Liver (tissue), 9 donors: ENCODE data around the gene FGFBP1. TPM values are rescaled to one million over a fixed set of nuclear protein-coding genes. Genes with fewer than 3 reads are reported as not detected.

ENCODE experiments used
- DNase-seq: peaks from one replicate; pipeline ENCODE4 v3.0.0-alpha.2; 2017; ENCODE audit warnings: low spot score
- H3K27ac ChIP-seq, 2 donors: one replicate each; pipeline ENCODE4 v1.7.0; 2013; ENCODE audit warnings: inconsistent platforms in 2 of 2, low read length in 2 of 2, control low read depth in 1 of 2, low read depth in 1 of 2, mild to moderate bottlenecking in 1 of 2
- H3K27me3 ChIP-seq, 4 donors: one replicate each; pipeline versions ENCODE4 v1.6.1 to v1.7.0; 2013; ENCODE audit warnings: low read length in 3 of 4, inconsistent platforms in 1 of 4, mild to moderate bottlenecking in 1 of 4, moderate library complexity in 1 of 4; ENCODE audit not compliant: control insufficient read depth in 4 of 4, insufficient read depth in 4 of 4
- H3K36me3 ChIP-seq, 4 donors: one replicate each; pipeline versions ENCODE4 v1.6.1 to v1.7.0; 2013; ENCODE audit warnings: low read length in 3 of 4, mild to moderate bottlenecking in 3 of 4, low read depth in 1 of 4, moderate library complexity in 1 of 4; ENCODE audit not compliant: control insufficient read depth in 4 of 4, insufficient read depth in 3 of 4
- H3K4me1 ChIP-seq, 4 donors: one replicate each; pipeline versions ENCODE4 v1.6.1 to v1.7.0; 2013; ENCODE audit warnings: low read length in 3 of 4, mild to moderate bottlenecking in 3 of 4, moderate library complexity in 1 of 4; ENCODE audit not compliant: control insufficient read depth in 4 of 4, insufficient read depth in 4 of 4
- H3K4me3 ChIP-seq, 3 donors: one replicate each; pipeline versions ENCODE4 v1.6.1 to v1.7.0; 2013; ENCODE audit warnings: low read length in 3 of 3, control low read depth in 1 of 3, low read depth in 1 of 3, mild to moderate bottlenecking in 1 of 3
- H3K9ac ChIP-seq, 2 donors: one replicate each; pipeline ENCODE4 v1.7.0; 2013; ENCODE audit warnings: low read length in 2 of 2, mild to moderate bottlenecking in 2 of 2, moderate library complexity in 2 of 2, control low read depth in 1 of 2, low read depth in 1 of 2
- H3K9me3 ChIP-seq, 4 donors: one replicate each; pipeline versions ENCODE4 v1.6.1 to v1.7.0; 2013; ENCODE audit warnings: low read length in 3 of 4; ENCODE audit not compliant: control insufficient read depth in 4 of 4
- ATF3 ChIP-seq: IDR thresholded peaks from 2 replicates; pipeline ENCODE4 v1.6.1; 2016; ENCODE audit warnings: antibody characterized with exemption
- EGR1 ChIP-seq, 2 donors: IDR thresholded peaks; 2 replicates each; pipeline ENCODE4 v1.6.1; 2016 to 2018; ENCODE audit warnings: antibody characterized with exemption in 2 of 2, low read depth in 2 of 2
- FOXA1 ChIP-seq: IDR thresholded peaks from 2 replicates; pipeline ENCODE4 v1.6.1; 2016; ENCODE audit warnings: antibody characterized with exemption
- FOXA2 ChIP-seq: IDR thresholded peaks from 2 replicates; pipeline ENCODE4 v1.6.1; 2016; ENCODE audit warnings: antibody characterized with exemption
- GABPA ChIP-seq, 2 donors: IDR thresholded peaks in 1 of 2; conservative IDR thresholded peaks in 1 of 2; 2 replicates each; pipeline ENCODE4 v1.6.1; 2016; ENCODE audit warnings: antibody characterized with exemption in 2 of 2, mild to moderate bottlenecking in 1 of 2, moderate library complexity in 1 of 2
- HNF4A ChIP-seq, 2 donors: conservative IDR thresholded peaks; 2 replicates each; pipeline ENCODE4 v1.6.1; 2016; ENCODE audit warnings: antibody characterized with exemption in 2 of 2, mild to moderate bottlenecking in 2 of 2
- HNF4G ChIP-seq: IDR thresholded peaks from 2 replicates; pipeline ENCODE4 v1.6.1; 2016; ENCODE audit warnings: antibody characterized with exemption
- JUND ChIP-seq, 2 donors: IDR thresholded peaks; 2 replicates each; pipeline ENCODE4 v1.6.1; 2016; ENCODE audit warnings: antibody characterized with exemption in 2 of 2
- MAX ChIP-seq: IDR thresholded peaks from 2 replicates; pipeline ENCODE4 v1.6.1; 2016; ENCODE audit warnings: antibody characterized with exemption
- NR2F2 ChIP-seq: IDR thresholded peaks from 2 replicates; pipeline ENCODE4 v1.6.1; 2016; ENCODE audit warnings: antibody characterized with exemption
- RAD21 ChIP-seq, 2 donors: IDR thresholded peaks; 2 replicates each; pipeline ENCODE4 v1.6.1; 2016; ENCODE audit warnings: antibody characterized with exemption in 2 of 2, mild to moderate bottlenecking in 2 of 2
- RXRA ChIP-seq, 2 donors: IDR thresholded peaks; 2 replicates each; pipeline ENCODE4 v1.6.1; 2017 to 2018; ENCODE audit warnings: antibody characterized with exemption in 2 of 2, mild to moderate bottlenecking in 1 of 2
- SP1 ChIP-seq: IDR thresholded peaks from 2 replicates; pipeline ENCODE4 v1.6.1; 2018; ENCODE audit warnings: antibody characterized with exemption, mild to moderate bottlenecking
- TAF1 ChIP-seq: conservative IDR thresholded peaks from 2 replicates; pipeline ENCODE4 v1.6.1; 2016; ENCODE audit warnings: antibody characterized with exemption, mild to moderate bottlenecking
- YY1 ChIP-seq: IDR thresholded peaks from 2 replicates; pipeline ENCODE4 v1.6.1; 2016; ENCODE audit warnings: antibody characterized with exemption, mild to moderate bottlenecking
- ZBTB33 ChIP-seq: IDR thresholded peaks from 2 replicates; pipeline ENCODE4 v1.6.1; 2016; ENCODE audit warnings: antibody characterized with exemption
- WGBS: extraction: QIAGEN DNeasy Blood & Tissue Kit; methylation state at CpG from one replicate; pipeline ENCODE4 v1.1.7; 2013; 5-methylcytosine and 5-hydroxymethylcytosine counted together
- polyA plus RNA-seq, 2 donors: library from polyadenylated mRNA; stranded (reverse) in 1 of 2; unstranded in 1 of 2; fragments of 200-250 nt in 1 of 2; fragments of >200 nt in 1 of 2; fragmentation: Nextera tagmentation in 1 of 2; extraction: Ambion mirVana in 1 of 2; gene quantifications; one replicate each; pipeline versions ENCODE4 v1.2.1 to v1.2.3, GENCODE V29; 2013 to 2015
- total RNA-seq, 2 donors: library from RNA; depleted of rRNA; stranded (reverse); fragments of >200 nt; gene quantifications; one replicate each; pipeline ENCODE4 v1.2.3, GENCODE V29; 2014
- TF ChIP-seq, protein P1 (sequence below): IDR thresholded peaks from 2 replicates; pipeline ENCODE4 v1.6.1; 2016; ENCODE audit warnings: antibody characterized with exemption, mild to moderate bottlenecking
- TF ChIP-seq, protein P2 (sequence below): fragments of 150-350 bp; IDR thresholded peaks from 2 replicates; pipeline ENCODE4 v1.5.1; 2017; ENCODE audit warnings: improper control_type of control experiment, low read depth, low read length; ENCODE audit not compliant: missing input control
- donor health status: healthy.
- donor health status: healthy.
- donor health status: healthy.
- donor health status: healthy.
- donor health status: healthy.

Gene FGFBP1
- total and polyA plus RNA-seq, 4 donors = not detected

DNA sequence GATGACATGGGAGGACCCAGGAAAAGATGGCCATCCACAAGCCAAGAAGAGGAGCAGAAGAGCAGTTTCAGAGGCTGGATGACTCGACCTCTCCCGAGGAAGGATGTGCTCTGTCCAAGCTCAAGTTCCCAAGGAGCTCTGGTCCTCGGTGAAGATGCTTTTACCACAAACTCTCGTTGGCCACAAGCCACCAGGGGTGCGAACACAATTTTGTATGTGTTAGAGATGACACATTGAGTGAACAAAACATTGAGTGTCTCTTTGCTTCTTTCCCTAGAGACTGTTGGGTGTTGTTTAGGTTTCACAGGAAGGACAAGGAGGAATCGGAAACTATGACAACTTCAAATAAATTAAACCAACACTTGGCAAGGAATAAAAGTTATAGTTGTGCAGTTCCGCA, 26.3 kb downstream of the FGFBP1 start:
- DNase-seq = no peak
- Histone ChIP-seq H3K4me1 (no peaks in the 10 kb centered on the region), H3K9ac (no peak overlapping the region), H3K9me3 (no peaks in the 10 kb centered on the region), H3K27ac (no peak overlapping the region), H3K4me3 (no peak overlapping the region), H3K36me3 (no peaks in the 10 kb centered on the region), H3K27me3 (peaks cover 0 to 5% (median 0%) of the 10 kb centered on the region in 4 donors)
- WGBS = 71% methylated on average over 7 of the region's 7 CpGs
- no peak for TF ChIP-seq GABPA (IDR thresholded peaks at IDR 0.05 in 1 of 2, conservative IDR thresholded peaks at IDR 0.05 in 1 of 2)
- no peak for TF ChIP-seq ZBTB33
- TF ChIP-seq FOXA1 = no peak
- no peak for TF ChIP-seq JUND (IDR thresholded peaks at IDR 0.05)
- no peak for TF ChIP-seq TAF1
- TF ChIP-seq RXRA (IDR thresholded peaks at IDR 0.05) = no peak
- TF ChIP-seq EGR1 (IDR thresholded peaks at IDR 0.05; ENCODE audit: low read depth in 2 of 2) = no peak
- TF ChIP-seq, protein P1, sequence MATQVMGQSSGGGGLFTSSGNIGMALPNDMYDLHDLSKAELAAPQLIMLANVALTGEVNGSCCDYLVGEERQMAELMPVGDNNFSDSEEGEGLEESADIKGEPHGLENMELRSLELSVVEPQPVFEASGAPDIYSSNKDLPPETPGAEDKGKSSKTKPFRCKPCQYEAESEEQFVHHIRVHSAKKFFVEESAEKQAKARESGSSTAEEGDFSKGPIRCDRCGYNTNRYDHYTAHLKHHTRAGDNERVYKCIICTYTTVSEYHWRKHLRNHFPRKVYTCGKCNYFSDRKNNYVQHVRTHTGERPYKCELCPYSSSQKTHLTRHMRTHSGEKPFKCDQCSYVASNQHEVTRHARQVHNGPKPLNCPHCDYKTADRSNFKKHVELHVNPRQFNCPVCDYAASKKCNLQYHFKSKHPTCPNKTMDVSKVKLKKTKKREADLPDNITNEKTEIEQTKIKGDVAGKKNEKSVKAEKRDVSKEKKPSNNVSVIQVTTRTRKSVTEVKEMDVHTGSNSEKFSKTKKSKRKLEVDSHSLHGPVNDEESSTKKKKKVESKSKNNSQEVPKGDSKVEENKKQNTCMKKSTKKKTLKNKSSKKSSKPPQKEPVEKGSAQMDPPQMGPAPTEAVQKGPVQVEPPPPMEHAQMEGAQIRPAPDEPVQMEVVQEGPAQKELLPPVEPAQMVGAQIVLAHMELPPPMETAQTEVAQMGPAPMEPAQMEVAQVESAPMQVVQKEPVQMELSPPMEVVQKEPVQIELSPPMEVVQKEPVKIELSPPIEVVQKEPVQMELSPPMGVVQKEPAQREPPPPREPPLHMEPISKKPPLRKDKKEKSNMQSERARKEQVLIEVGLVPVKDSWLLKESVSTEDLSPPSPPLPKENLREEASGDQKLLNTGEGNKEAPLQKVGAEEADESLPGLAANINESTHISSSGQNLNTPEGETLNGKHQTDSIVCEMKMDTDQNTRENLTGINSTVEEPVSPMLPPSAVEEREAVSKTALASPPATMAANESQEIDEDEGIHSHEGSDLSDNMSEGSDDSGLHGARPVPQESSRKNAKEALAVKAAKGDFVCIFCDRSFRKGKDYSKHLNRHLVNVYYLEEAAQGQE = no peak
- TF ChIP-seq HNF4G = no peak
- TF ChIP-seq, protein P2, sequence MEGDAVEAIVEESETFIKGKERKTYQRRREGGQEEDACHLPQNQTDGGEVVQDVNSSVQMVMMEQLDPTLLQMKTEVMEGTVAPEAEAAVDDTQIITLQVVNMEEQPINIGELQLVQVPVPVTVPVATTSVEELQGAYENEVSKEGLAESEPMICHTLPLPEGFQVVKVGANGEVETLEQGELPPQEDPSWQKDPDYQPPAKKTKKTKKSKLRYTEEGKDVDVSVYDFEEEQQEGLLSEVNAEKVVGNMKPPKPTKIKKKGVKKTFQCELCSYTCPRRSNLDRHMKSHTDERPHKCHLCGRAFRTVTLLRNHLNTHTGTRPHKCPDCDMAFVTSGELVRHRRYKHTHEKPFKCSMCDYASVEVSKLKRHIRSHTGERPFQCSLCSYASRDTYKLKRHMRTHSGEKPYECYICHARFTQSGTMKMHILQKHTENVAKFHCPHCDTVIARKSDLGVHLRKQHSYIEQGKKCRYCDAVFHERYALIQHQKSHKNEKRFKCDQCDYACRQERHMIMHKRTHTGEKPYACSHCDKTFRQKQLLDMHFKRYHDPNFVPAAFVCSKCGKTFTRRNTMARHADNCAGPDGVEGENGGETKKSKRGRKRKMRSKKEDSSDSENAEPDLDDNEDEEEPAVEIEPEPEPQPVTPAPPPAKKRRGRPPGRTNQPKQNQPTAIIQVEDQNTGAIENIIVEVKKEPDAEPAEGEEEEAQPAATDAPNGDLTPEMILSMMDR = no peak
- TF ChIP-seq MAX = no peak
- no peak for TF ChIP-seq FOXA2
- no peak for TF ChIP-seq RAD21 (IDR thresholded peaks at IDR 0.05)
- no peak for TF ChIP-seq YY1
- TF ChIP-seq ATF3 = no peak
- no peak for TF ChIP-seq HNF4A (conservative IDR thresholded peaks at IDR 0.05)
- no peak for TF ChIP-seq SP1
- no peak for TF ChIP-seq NR2F2
